ENCODE measurements around the gene WARS2. TPM values are rescaled to one million over a fixed set of nuclear protein-coding genes. Genes with fewer than 3 reads are reported as not detected.

WARS2 gene
- total RNA-seq, 4 donors from 2014 or later: 4.6 to 18.6 (median 10.3) TPM

DNA sequence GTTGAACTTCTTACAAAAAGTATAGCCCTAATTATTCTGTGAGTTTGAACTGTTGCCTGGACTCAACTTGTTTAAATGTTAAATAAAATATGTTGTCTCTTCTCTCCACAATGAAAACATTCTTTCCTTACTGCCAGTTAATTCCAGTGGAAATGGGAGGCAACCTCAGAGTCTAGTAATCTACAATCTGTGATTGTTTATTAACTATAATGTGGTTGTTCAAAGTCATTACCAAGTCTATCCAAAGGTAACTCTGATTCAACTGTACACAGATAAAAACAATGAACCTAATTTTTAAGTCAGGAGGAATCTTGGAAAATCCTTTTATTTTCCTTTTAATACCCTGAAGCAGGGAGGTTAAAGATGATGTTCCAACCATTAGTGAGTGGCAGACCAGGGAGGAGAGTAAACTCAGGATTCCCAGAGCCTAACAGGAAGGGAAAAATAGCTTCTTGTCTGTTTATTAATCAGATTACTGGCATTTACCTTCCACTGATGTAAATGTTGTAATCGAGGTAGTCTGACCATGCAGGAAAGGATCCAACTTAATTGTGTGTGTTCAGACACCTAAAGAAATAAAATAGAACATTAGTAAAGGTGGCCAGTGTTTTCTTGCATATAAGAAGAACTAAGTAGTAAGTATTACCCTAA, 95.2 kb downstream of the WARS2 start:
- WGBS, 2 donors (ENCODE audit: low coverage in 1 of 2): 38 to 67% methylated on average over 1 of the region's 1 CpG
- Histone ChIP-seq H3K9me3 (no peaks in the 10 kb centered on the region), H3K4me1 (peaks cover 0 to 4% (median 0%) of the 10 kb centered on the region in 4 donors), H3K4me3 (no peak overlapping the region), H3K36me3 (no peaks in the 10 kb centered on the region), H3K27me3 (no peaks in the 10 kb centered on the region), H3K27ac (no peak overlapping the region)
- no peak for TF ChIP-seq POLR2AphosphoS5 (IDR thresholded peaks at IDR 0.05)
- TF ChIP-seq, protein P1, sequence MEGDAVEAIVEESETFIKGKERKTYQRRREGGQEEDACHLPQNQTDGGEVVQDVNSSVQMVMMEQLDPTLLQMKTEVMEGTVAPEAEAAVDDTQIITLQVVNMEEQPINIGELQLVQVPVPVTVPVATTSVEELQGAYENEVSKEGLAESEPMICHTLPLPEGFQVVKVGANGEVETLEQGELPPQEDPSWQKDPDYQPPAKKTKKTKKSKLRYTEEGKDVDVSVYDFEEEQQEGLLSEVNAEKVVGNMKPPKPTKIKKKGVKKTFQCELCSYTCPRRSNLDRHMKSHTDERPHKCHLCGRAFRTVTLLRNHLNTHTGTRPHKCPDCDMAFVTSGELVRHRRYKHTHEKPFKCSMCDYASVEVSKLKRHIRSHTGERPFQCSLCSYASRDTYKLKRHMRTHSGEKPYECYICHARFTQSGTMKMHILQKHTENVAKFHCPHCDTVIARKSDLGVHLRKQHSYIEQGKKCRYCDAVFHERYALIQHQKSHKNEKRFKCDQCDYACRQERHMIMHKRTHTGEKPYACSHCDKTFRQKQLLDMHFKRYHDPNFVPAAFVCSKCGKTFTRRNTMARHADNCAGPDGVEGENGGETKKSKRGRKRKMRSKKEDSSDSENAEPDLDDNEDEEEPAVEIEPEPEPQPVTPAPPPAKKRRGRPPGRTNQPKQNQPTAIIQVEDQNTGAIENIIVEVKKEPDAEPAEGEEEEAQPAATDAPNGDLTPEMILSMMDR (IDR thresholded peaks at IDR 0.05): no peak
- TF ChIP-seq POLR2A (IDR thresholded peaks at IDR 0.05): no peak
- no peak for TF ChIP-seq EP300 (IDR thresholded peaks at IDR 0.05; ENCODE audit: low read depth)
- in situ Hi-C loops (cut with MboI; ENCODE audit: low pct_ligation_motif_present in 1 of 4, low pct_unique_long_range_greater_than_20kb in 1 of 4, low sequenced_read_pairs in 3 of 4): no loop called here
- DNase-seq: no peak
- intact Hi-C loops (cut with DNase I; ENCODE audit: low total_unique reads): no loop called here

DNA sequence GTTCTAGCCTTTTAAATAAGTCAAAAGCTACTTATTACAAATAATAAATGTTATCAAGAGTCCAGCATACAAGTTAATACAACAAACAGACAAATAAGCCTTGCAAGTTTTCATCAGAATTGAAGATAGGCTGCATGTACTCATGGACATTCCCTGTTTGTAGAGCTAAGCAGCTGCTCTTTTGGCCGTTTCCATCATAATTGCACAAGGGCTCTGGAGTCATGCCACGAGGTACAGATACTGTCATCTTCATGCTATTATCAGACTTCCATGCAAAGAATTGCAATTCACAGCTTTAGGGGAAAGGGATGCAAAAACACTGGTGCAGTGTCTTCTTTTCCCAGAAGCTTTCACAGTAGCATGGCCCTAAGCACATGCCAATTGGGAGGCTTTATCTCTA, 99.5 kb downstream of the WARS2 start:
- in situ Hi-C loops (cut with MboI; ENCODE audit: low pct_ligation_motif_present in 1 of 4, low pct_unique_long_range_greater_than_20kb in 1 of 4, low sequenced_read_pairs in 3 of 4): no loop called here

DNA sequence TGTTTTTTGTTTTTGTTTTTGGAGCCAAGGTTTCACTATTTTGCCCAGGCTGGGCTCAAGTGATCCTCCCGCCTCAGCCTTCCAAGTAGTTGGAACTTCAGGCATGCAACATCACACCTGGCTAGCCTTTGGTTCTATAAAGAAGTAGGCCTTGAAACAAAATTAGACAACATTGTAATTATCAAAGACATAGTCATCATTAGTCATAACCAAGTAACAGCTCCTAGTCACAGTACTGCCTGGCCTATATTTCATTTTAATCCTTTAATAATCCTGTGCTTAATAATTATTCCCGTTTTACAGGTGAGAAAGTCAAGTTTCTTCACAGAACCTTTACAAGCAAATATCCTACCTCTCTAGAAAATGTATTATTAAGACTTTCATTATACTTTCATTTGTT, 100.0 kb downstream of the WARS2 start:
- Histone ChIP-seq H3K36me3 (no peaks in the 10 kb centered on the region), H3K4me3 (no peak overlapping the region), H3K9me3 (no peaks in the 10 kb centered on the region), H3K27me3 (no peaks in the 10 kb centered on the region), H3K27ac (no peak overlapping the region), H3K4me1 (no peaks in the 10 kb centered on the region)
- no peak for DNase-seq
- no peak for TF ChIP-seq POLR2A (IDR thresholded peaks at IDR 0.05)
- TF ChIP-seq EP300 (IDR thresholded peaks at IDR 0.05; ENCODE audit: low read depth): no peak
- no peak for TF ChIP-seq POLR2AphosphoS5 (IDR thresholded peaks at IDR 0.05)
- TF ChIP-seq, protein P1 (IDR thresholded peaks at IDR 0.05): no peak
- WGBS, 2 donors (ENCODE audit: low coverage in 1 of 2): 92 to 95% methylated on average over 1 to 2 of the region's 2 CpGs
- in situ Hi-C loops (cut with MboI; ENCODE audit: low pct_ligation_motif_present in 1 of 4, low pct_unique_long_range_greater_than_20kb in 1 of 4, low sequenced_read_pairs in 3 of 4): no loop called here
- intact Hi-C loops (cut with DNase I; ENCODE audit: low total_unique reads): no loop called here

More for the DNA sequence above, 99.5 kb downstream of the WARS2 start:
- H3K4me1 ChIP-seq: no peaks in the 10 kb centered on the region
- WGBS, 2 donors (ENCODE audit: low coverage in 1 of 2): 72% methylated on average over 2 of the region's 2 CpGs; no CpG with 5 or more reads in 1 of the 2 donors
- no peaks in the 10 kb centered on the region for H3K9me3 ChIP-seq
- TF ChIP-seq, protein P1 (IDR thresholded peaks at IDR 0.05): no peak
- no peak for TF ChIP-seq EP300 (IDR thresholded peaks at IDR 0.05; ENCODE audit: low read depth)
- no peak for TF ChIP-seq POLR2A (IDR thresholded peaks at IDR 0.05)
- TF ChIP-seq POLR2AphosphoS5 (IDR thresholded peaks at IDR 0.05): no peak
- DNase-seq: peak; percentile 10
- no peaks in the 10 kb centered on the region for H3K36me3 ChIP-seq
- H3K4me3 ChIP-seq: no peak overlapping the region
- no peaks in the 10 kb centered on the region for H3K27me3 ChIP-seq
- no peak overlapping the region for H3K27ac ChIP-seq
- intact Hi-C loops (cut with DNase I; ENCODE audit: low total_unique reads): no loop called here

DNA sequence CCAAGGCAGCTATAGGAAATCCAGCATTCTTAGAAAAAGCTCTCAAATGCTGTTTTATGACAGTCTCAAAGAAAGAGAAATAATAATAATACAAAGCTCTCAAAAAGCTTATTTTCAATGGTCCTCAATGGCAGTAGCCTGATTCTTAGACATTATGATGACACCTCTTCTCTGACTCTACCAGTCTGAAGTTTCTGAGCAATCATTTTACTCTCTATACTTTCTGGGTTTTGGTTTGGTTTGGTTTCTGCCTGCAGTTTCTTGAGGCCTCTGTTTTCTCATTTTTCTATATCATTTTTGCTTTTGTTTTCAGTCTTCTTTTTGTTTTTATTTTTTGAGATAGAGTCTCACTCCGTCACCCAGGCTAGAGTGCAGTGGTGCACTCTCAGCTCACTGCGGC, 102.1 kb downstream of the WARS2 start:
- no peak overlapping the region for H3K4me3 ChIP-seq
- H3K27ac ChIP-seq: no peak overlapping the region
- DNase-seq: no peak
- intact Hi-C loops (cut with DNase I; ENCODE audit: low total_unique reads) (no loop called here), in situ Hi-C loops (cut with MboI; ENCODE audit: low pct_ligation_motif_present in 1 of 4, low pct_unique_long_range_greater_than_20kb in 1 of 4, low sequenced_read_pairs in 3 of 4) (no loop called here)
- 97 to 100% methylated on average over 2 of the region's 2 CpGs for WGBS, 2 donors (ENCODE audit: low coverage in 1 of 2)
- H3K27me3 ChIP-seq: no peaks in the 10 kb centered on the region
- H3K9me3 ChIP-seq: no peaks in the 10 kb centered on the region
- no peaks in the 10 kb centered on the region for H3K36me3 ChIP-seq
- TF ChIP-seq POLR2AphosphoS5 (IDR thresholded peaks at IDR 0.05) (no peak), POLR2A (IDR thresholded peaks at IDR 0.05) (no peak)
- TF ChIP-seq, protein P1 (IDR thresholded peaks at IDR 0.05): no peak
- H3K4me1 ChIP-seq: no peaks in the 10 kb centered on the region
